ENCODE data around the gene ACP6.

DNA sequence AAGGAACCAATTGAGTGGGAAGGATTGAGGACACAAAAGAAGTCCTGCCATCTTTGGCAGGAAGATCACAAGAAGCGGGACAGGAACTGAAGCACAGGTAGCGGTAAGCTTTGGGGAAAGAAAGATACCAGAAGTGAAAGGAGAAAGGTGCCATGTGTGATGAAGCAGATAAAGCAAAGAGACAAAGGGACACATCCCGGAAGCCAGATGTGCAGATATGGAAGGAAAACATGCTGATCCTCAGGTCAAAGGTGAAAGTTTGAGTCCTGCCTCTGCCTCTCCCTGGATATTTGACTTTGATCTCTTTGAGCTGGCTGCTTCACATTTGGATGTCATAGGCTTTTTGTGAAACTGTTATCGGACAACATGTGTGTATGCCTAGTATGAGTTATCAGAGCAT lies 34.0 kb downstream of the ACP6 start:
- TF ChIP-seq MYC (IDR thresholded peaks at IDR 0.05; ENCODE audit: insufficient read depth, insufficient read length, insufficient replicate concordance, low read length, severe bottlenecking) (no peak), MTA2 (IDR thresholded peaks at IDR 0.05; ENCODE audit: low read depth) (no peak), NFXL1 (IDR thresholded peaks at IDR 0.05; ENCODE audit: borderline replicate concordance) (no peak), BRCA1 (IDR thresholded peaks at IDR 0.05; ENCODE audit: low read depth, low read length) (no peak)
- TF ChIP-seq, protein P1, sequence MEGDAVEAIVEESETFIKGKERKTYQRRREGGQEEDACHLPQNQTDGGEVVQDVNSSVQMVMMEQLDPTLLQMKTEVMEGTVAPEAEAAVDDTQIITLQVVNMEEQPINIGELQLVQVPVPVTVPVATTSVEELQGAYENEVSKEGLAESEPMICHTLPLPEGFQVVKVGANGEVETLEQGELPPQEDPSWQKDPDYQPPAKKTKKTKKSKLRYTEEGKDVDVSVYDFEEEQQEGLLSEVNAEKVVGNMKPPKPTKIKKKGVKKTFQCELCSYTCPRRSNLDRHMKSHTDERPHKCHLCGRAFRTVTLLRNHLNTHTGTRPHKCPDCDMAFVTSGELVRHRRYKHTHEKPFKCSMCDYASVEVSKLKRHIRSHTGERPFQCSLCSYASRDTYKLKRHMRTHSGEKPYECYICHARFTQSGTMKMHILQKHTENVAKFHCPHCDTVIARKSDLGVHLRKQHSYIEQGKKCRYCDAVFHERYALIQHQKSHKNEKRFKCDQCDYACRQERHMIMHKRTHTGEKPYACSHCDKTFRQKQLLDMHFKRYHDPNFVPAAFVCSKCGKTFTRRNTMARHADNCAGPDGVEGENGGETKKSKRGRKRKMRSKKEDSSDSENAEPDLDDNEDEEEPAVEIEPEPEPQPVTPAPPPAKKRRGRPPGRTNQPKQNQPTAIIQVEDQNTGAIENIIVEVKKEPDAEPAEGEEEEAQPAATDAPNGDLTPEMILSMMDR (IDR thresholded peaks at IDR 0.05 in 2 of 3, conservative IDR thresholded peaks at IDR 0.05 in 1 of 3; ENCODE audit: control insufficient read depth in 2 of 3, extremely low read depth in 1 of 3, insufficient read depth in 1 of 3, low read depth in 3 of 3, low read length in 3 of 3) = no peak
- TF ChIP-seq, protein P2, sequence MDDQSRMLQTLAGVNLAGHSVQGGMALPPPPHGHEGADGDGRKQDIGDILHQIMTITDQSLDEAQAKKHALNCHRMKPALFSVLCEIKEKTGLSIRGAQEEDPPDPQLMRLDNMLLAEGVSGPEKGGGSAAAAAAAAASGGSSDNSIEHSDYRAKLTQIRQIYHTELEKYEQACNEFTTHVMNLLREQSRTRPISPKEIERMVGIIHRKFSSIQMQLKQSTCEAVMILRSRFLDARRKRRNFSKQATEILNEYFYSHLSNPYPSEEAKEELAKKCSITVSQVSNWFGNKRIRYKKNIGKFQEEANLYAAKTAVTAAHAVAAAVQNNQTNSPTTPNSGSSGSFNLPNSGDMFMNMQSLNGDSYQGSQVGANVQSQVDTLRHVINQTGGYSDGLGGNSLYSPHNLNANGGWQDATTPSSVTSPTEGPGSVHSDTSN (IDR thresholded peaks at IDR 0.05; ENCODE audit: insufficient replicate concordance, low read depth, low read length) = no peak
